SK-N-SH (cell line): ENCODE data around the gene RSRC1.

Source experiments
- CTCF ChIP-seq: fragments of 200-600 bp; sonication (generic); IDR thresholded peaks from 2 replicates; pipeline ENCODE4 v1.6.1; 2017; ENCODE audit warnings: antibody characterized with exemption, mild to moderate bottlenecking, moderate library complexity
- USF1 ChIP-seq: IDR thresholded peaks from 2 replicates; pipeline ENCODE4 v1.4.0; 2012; ENCODE audit warnings: low read depth, borderline replicate concordance
- TF ChIP-seq, protein P1 (sequence below): IDR thresholded peaks from 2 replicates; pipeline ENCODE4 v1.4.0; 2012; ENCODE audit warnings: low read depth

GRCh38 chr3:158221426-158221825, 111.5 kb downstream of the RSRC1 start:
- TF ChIP-seq USF1, result no peak
- no peak for TF ChIP-seq CTCF
- TF ChIP-seq, protein P1, sequence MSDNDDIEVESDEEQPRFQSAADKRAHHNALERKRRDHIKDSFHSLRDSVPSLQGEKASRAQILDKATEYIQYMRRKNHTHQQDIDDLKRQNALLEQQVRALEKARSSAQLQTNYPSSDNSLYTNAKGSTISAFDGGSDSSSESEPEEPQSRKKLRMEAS, result no peak
